NCI-H82 (cell line): ENCODE results near the gene NELFB.

Experiments
- DNase-seq: peaks from one replicate; lab custom pipeline; 2025; lab: John Stamatoyannopoulos, UW

Gene NELFB

GRCh38 chr9:137223078-137223970 lies 31.8 kb upstream of the NELFB start:
- peak; percentile 99 for DNase-seq

GRCh38 chr9:137224830-137225694 lies 30.1 kb upstream of the NELFB start, which contains the start of gene CYSRT1:
Gene CYSRT1, plus strand, starts transcription at chr9:137225174. Its CDS starts 448 bp downstream, at chr9:137225622.
- no peak for DNase-seq

- DNase-seq = no peak
Measured at GRCh38 chr9:137225699-137226331, 29.3 kb upstream of the NELFB start.

GRCh38 chr9:137226338-137227053 lies 28.6 kb upstream of the NELFB start:
- DNase-seq = no peak

GRCh38 chr9:137227054-137227852 lies 27.9 kb upstream of the NELFB start, which contains the start of gene RNF224:
Gene RNF224, plus strand, starts transcription at chr9:137227502. Its CDS starts 834 bp downstream, at chr9:137228336.
- peak; percentile 90 for DNase-seq

GRCh38 chr9:137227853-137228505 lies 27.1 kb upstream of the NELFB start:
- no peak for DNase-seq

- DNase-seq = no peak
Measured at GRCh38 chr9:137228506-137228967, 26.6 kb upstream of the NELFB start.

- DNase-seq = no peak
Measured at GRCh38 chr9:137228968-137229896, 25.9 kb upstream of the NELFB start.

GRCh38 chr9:137229903-137230704 lies 25.0 kb upstream of the NELFB start:
- DNase-seq = no peak

GRCh38 chr9:137230705-137231371 lies 24.3 kb upstream of the NELFB start, which contains the start of gene SLC34A3:
Gene SLC34A3, plus strand, starts transcription at chr9:137230901. Its CDS starts 802 bp downstream, at chr9:137231703.
- DNase-seq = no peak

- DNase-seq = no peak
Measured at GRCh38 chr9:137231372-137232039, 23.6 kb upstream of the NELFB start.

GRCh38 chr9:137232101-137232500 lies 23.0 kb upstream of the NELFB start:
- DNase-seq = no peak

GRCh38 chr9:137232510-137232909 lies 22.6 kb upstream of the NELFB start:
- DNase-seq = no peak

- no peak for DNase-seq
Measured at GRCh38 chr9:137233143-137233980, 21.8 kb upstream of the NELFB start.

- DNase-seq = peak; percentile 22
Measured at GRCh38 chr9:137234055-137234697, 21.0 kb upstream of the NELFB start.
